ENCODE data around the gene BAIAP2L1.

- TF ChIP-seq CTCF (IDR thresholded peaks at IDR 0.05) (no peak), REST (IDR thresholded peaks at IDR 0.05; ENCODE audit: insufficient read depth in 1 of 2, low read depth in 2 of 2, low read length in 1 of 2) (no peak), POLR2AphosphoS5 (IDR thresholded peaks at IDR 0.05; ENCODE audit: low read depth, low read length) (no peak), TCF7L2 (IDR thresholded peaks at IDR 0.05; ENCODE audit: low read depth, low read length) (no peak), SIN3A (IDR thresholded peaks at IDR 0.05; ENCODE audit: borderline replicate concordance, insufficient read depth, low read depth, low read length) (no peak)
Observed at GRCh38 chr7:98314469-98314868, 86.4 kb downstream of the BAIAP2L1 start.

Data from Panc1 (cell line).